ENCODE results near the gene COL27A1.

DNA sequence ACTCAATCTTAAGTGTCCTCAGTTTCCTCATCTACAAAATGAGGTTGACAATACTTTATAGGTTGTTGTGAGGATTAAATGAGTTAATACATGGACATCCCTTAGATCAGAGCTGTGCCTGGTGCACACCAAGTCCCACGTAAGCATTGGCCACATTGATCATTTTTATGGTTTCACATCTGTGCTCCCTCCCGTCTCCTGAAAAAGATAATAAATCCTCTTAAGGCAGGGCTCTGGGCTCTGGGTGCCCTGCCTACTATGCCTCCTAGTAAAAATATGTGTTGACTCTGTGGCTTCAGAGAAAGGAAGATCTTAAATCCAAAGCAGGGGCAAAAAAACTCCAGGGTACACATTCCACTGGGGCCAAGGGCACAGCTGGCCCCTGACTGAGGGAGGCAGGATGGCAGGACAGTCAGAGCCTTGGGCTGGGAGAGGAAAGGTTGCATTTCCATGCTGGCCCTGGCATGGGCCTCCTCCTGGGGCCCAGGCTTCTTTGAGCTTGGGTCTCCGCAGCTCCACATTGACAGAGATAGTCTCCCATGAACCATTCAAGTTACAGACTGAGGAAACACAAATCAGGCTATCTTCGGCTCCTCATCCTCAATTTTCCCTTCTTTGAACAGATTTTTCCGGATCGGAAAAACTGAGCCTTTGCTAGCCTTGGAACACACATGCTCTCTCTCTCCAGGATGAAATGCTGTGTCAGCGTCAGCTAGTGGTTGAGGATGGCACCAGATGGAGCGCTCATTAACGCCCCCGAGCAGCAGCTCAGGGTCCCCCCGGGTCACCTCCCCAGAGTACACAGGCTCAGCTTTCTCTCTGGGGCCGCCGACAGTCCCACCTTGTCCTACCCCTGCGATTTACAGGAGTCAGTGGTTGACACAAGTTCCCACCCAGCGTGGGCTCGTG is 33.9 kb upstream of the COL27A1 start:
- no peak for TF ChIP-seq POLR2A (IDR thresholded peaks at IDR 0.05)
- TF ChIP-seq, protein P1, sequence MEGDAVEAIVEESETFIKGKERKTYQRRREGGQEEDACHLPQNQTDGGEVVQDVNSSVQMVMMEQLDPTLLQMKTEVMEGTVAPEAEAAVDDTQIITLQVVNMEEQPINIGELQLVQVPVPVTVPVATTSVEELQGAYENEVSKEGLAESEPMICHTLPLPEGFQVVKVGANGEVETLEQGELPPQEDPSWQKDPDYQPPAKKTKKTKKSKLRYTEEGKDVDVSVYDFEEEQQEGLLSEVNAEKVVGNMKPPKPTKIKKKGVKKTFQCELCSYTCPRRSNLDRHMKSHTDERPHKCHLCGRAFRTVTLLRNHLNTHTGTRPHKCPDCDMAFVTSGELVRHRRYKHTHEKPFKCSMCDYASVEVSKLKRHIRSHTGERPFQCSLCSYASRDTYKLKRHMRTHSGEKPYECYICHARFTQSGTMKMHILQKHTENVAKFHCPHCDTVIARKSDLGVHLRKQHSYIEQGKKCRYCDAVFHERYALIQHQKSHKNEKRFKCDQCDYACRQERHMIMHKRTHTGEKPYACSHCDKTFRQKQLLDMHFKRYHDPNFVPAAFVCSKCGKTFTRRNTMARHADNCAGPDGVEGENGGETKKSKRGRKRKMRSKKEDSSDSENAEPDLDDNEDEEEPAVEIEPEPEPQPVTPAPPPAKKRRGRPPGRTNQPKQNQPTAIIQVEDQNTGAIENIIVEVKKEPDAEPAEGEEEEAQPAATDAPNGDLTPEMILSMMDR (IDR thresholded peaks at IDR 0.05): no peak
